CD14-positive monocyte (primary cell): ENCODE measurements around the gene CEP85L. TPM values are rescaled to one million over a fixed set of nuclear protein-coding genes. Genes with fewer than 3 reads are reported as not detected.

Source experiments
- DNase-seq, 3 donors: peaks; one replicate each; pipeline ENCODE4 v3.0.0-alpha.2; 2011 to 2022
- H2AFZ ChIP-seq: 2 replicates; pipeline ENCODE4 v1.6.0; 2012; ENCODE audit warnings: mild to moderate bottlenecking, low read depth, low read length, inconsistent platforms; ENCODE audit not compliant: insufficient read depth, poor library complexity, severe bottlenecking
- H3K27ac ChIP-seq, 2 donors: 1 replicate in 1 of 2; 2 replicates in 1 of 2; pipeline ENCODE4 v1.5.1; 2012 to 2013; ENCODE audit warnings: low read length in 2 of 2, control low read depth in 1 of 2, inconsistent platforms in 1 of 2, low read depth in 1 of 2, mild to moderate bottlenecking in 1 of 2
- H3K27me3 ChIP-seq, 2 donors: one replicate each; pipeline versions ENCODE4 v1.6.0 to v1.6.1; 2011 to 2013; ENCODE audit warnings: low read length in 2 of 2; ENCODE audit not compliant: control insufficient read depth in 2 of 2, insufficient read depth in 2 of 2
- H3K36me3 ChIP-seq, 2 donors: replicated peaks in 1 of 2; 1 replicate in 1 of 2; 2 replicates in 1 of 2; pipeline versions ENCODE4 v1.5.1 to v1.6.1; 2012 to 2013; ENCODE audit warnings: low read length in 2 of 2, control low read depth in 1 of 2, inconsistent platforms in 1 of 2, mild to moderate bottlenecking in 1 of 2; ENCODE audit not compliant: insufficient read depth in 2 of 2, control insufficient read depth in 1 of 2
- H3K4me1 ChIP-seq, 2 donors: 1 replicate in 1 of 2; 2 replicates in 1 of 2; pipeline versions ENCODE4 v1.5.1 to v1.6.1; 2012 to 2013; ENCODE audit warnings: low read length in 2 of 2, control low read depth in 1 of 2, inconsistent platforms in 1 of 2, mild to moderate bottlenecking in 1 of 2, moderate library complexity in 1 of 2; ENCODE audit not compliant: insufficient read depth in 2 of 2, control insufficient read depth in 1 of 2
- H3K4me2 ChIP-seq: replicated peaks from 2 replicates; pipeline ENCODE3; 2012; ENCODE audit warnings: low read length, moderate library complexity, mild to moderate bottlenecking; ENCODE audit not compliant: poor library complexity, severe bottlenecking; ENCODE audit errors: extremely low read depth
- H3K4me3 ChIP-seq, 3 experiments: fragments of 200-600 bp in 1 of 3; sonication (generic) in 1 of 3; replicated peaks in 1 of 3; 1 replicate in 2 of 3; 2 replicates in 1 of 3; pipeline ENCODE4 v1.5.1; 2011 to 2013; ENCODE audit warnings: low read length in 3 of 3, mild to moderate bottlenecking in 3 of 3, control low read depth in 2 of 3, low read depth in 2 of 3, inconsistent platforms in 1 of 3, moderate library complexity in 1 of 3
- H3K79me2 ChIP-seq: 2 replicates; pipeline ENCODE4 v1.6.0; 2012; ENCODE audit warnings: mild to moderate bottlenecking, control low read depth, inconsistent platforms, low read length, moderate library complexity; ENCODE audit not compliant: insufficient read depth
- H3K9ac ChIP-seq: 2 replicates; pipeline ENCODE4 v1.6.0; 2017; ENCODE audit warnings: low read length, mild to moderate bottlenecking; ENCODE audit not compliant: insufficient read depth, poor library complexity, severe bottlenecking
- H3K9me3 ChIP-seq, 2 donors: replicated peaks in 1 of 2; 1 replicate in 1 of 2; 2 replicates in 1 of 2; pipeline versions ENCODE4 v1.5.1 to v1.6.1; 2012 to 2013; ENCODE audit warnings: low read length in 2 of 2, control low read depth in 1 of 2; ENCODE audit not compliant: control insufficient read depth in 1 of 2, insufficient read depth in 1 of 2
- H4K20me1 ChIP-seq: 2 replicates; pipeline ENCODE4 v1.6.0; 2012; ENCODE audit warnings: mild to moderate bottlenecking, low read length, control low read depth, moderate library complexity; ENCODE audit not compliant: insufficient read depth
- H3K27ac Mint-ChIP-seq, 7 donors: one replicate each; pipeline ENCODE4 v1.8.0; 2020; ENCODE audit warnings: mild to moderate bottlenecking in 7 of 7, mixed read lengths in 7 of 7, moderate library complexity in 6 of 7, inconsistent platforms in 2 of 7
- H3K27me3 Mint-ChIP-seq, 3 donors: one replicate each; pipeline ENCODE4 v1.8.0; 2021 to 2022; ENCODE audit warnings: low read depth in 3 of 3, mild to moderate bottlenecking in 3 of 3, mixed read lengths in 3 of 3, moderate library complexity in 3 of 3, inconsistent platforms in 1 of 3
- H3K36me3 Mint-ChIP-seq, 2 donors: one replicate each; pipeline ENCODE4 v1.8.0; 2020; ENCODE audit warnings: mixed read lengths in 2 of 2, inconsistent platforms in 1 of 2, mild to moderate bottlenecking in 1 of 2
- H3K4me1 Mint-ChIP-seq: one replicate; pipeline ENCODE4 v1.8.0; 2020; ENCODE audit warnings: mild to moderate bottlenecking, mixed read lengths
- H3K4me3 Mint-ChIP-seq, 2 donors: one replicate each; pipeline ENCODE4 v1.8.0; 2020; ENCODE audit warnings: mild to moderate bottlenecking in 2 of 2, mixed read lengths in 2 of 2, moderate library complexity in 1 of 2
- H3K9me3 Mint-ChIP-seq, 7 donors: one replicate each; pipeline ENCODE4 v1.8.0; 2020 to 2022; ENCODE audit warnings: mixed read lengths in 7 of 7, mild to moderate bottlenecking in 6 of 7, moderate library complexity in 6 of 7, inconsistent platforms in 2 of 7
- WGBS: methylation state at CpG from one replicate; pipeline ENCODE4 v1.1.5; 2013; ENCODE audit warnings: missing lambda C conversion rate; ENCODE audit not compliant: insufficient coverage; 5-methylcytosine and 5-hydroxymethylcytosine counted together
- intact Hi-C, 2 donors: fragments of 100-400 bp; cut with micrococcal nuclease; formaldehyde crosslinking; loops; one replicate each; pipeline versions ENCODE4 v1.15.0 to v1.15.1; 2023
- polyA plus RNA-seq, 3 donors: library from polyadenylated mRNA; depleted of rRNA in 1 of 3; unstranded in 2 of 3; stranded (reverse) in 1 of 3; fragments of 300-500 nt in 2 of 3; fragments of >200 nt in 1 of 3; fragmentation: Illumina TruSeq in 2 of 3; gene quantifications; 1 replicate in 2 of 3; 2 replicates in 1 of 3; pipeline ENCODE4 v1.2.3, GENCODE V29; 2012 to 2021
- TF ChIP-seq, protein P1 (sequence below): fragments of 200-600 bp; IDR thresholded peaks from one replicate; pipeline ENCODE4 v1.8.0; 2022; ENCODE audit warnings: antibody characterized with exemption, mild to moderate bottlenecking

Gene CEP85L
- polyA plus RNA-seq, 3 donors = 14.9 to 38.3 (median 19.6) TPM

DNA sequence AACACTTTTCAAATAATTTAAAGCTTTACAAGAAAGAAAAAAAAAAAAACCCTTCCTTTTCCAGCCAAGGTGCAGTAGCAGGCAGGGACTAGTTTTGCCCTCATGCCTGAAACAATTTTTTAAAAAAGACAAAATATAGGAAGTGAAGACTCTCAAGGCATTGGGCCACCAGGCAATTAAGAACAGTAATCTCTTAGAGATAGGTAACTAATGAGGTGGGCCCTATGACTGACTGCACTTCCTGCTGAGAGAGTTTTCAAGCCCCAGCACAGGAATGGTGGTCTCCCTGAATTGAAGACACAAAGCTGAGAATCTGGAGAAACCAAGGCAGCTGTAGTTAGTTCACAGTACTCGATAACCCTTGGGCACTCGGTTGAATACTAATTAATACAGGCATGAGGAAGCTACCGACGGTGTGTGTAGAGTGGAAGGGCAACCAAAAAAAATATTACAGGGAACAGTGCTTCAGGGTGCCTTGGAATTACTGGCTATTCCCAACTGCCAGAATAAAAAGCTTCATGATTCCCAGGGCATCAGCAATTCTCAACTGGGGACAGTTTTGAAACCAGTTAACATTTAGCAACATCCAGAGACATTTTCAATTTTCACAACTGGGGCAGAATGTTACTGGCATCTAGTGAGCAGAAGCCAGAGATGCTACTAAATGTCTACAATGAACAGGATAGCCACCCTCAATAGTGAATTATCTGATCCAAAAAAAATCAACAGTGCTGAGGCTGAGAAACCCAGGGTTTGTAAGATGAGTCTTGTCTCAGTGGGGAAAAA lies 139.3 kb downstream of the CEP85L start:
- Histone ChIP-seq H3K27me3 (no peaks in the 10 kb centered on the region), H4K20me1 (peaks cover 68% of the 10 kb centered on the region), H3K36me3 (peaks cover 9 to 23% of the 10 kb centered on the region in 2 donors), H2AFZ (no peak overlapping the region), H3K9ac (no peak overlapping the region), H3K4me1 (no peaks in the 10 kb centered on the region), H3K79me2 (no peaks in the 10 kb centered on the region), H3K4me2 (no peak overlapping the region), H3K27ac (no peak overlapping the region), H3K4me3 (no peak overlapping the region), H3K9me3 (no peaks in the 10 kb centered on the region)
- no peak for DNase-seq
- no peaks in the 10 kb centered on the region for H3K9me3 Mint-ChIP-seq
- no peak overlapping the region for H3K27ac Mint-ChIP-seq
- H3K4me3 Mint-ChIP-seq = no peak overlapping the region
- peaks cover 0 to 2% (median 0%) of the 10 kb centered on the region in 3 donors for H3K27me3 Mint-ChIP-seq
- peaks cover 12 to 21% of the 10 kb centered on the region in 2 donors for H3K36me3 Mint-ChIP-seq
- WGBS = 100% methylated on average over 4 of the region's 4 CpGs
- TF ChIP-seq, protein P1, sequence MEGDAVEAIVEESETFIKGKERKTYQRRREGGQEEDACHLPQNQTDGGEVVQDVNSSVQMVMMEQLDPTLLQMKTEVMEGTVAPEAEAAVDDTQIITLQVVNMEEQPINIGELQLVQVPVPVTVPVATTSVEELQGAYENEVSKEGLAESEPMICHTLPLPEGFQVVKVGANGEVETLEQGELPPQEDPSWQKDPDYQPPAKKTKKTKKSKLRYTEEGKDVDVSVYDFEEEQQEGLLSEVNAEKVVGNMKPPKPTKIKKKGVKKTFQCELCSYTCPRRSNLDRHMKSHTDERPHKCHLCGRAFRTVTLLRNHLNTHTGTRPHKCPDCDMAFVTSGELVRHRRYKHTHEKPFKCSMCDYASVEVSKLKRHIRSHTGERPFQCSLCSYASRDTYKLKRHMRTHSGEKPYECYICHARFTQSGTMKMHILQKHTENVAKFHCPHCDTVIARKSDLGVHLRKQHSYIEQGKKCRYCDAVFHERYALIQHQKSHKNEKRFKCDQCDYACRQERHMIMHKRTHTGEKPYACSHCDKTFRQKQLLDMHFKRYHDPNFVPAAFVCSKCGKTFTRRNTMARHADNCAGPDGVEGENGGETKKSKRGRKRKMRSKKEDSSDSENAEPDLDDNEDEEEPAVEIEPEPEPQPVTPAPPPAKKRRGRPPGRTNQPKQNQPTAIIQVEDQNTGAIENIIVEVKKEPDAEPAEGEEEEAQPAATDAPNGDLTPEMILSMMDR = no peak
- no peaks in the 10 kb centered on the region for H3K4me1 Mint-ChIP-seq
- intact Hi-C loops = no loop called here

DNA sequence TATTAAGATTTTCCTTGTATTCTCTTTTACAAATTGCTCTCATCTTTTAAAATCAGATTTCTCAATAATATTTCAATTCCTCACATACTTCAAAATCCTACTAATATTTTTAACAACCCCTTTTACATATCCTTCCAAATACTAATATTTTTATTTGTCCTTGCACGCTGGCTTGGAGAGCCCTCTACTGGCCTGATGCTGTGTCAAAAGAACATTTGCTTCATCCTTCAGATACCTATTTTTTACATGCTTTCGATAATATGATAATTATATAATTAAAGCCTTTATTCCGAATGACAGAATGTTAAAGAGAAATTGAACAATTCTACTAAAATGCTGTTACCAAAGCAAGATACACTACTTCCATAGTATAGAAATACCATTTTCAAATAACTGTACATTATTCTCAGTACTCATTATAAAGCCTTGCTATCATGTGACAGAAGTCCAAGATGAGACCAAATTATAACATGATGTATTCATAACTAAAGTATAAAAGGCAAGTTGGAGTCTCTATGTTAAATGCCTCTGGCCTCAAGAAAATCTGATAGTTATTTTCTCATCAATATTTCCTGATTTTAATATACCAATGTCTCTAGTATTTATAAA lies 142.3 kb downstream of the CEP85L start:
- no peak overlapping the region for H3K9ac ChIP-seq
- no CpG with 5 or more reads among the region's 3 CpGs for WGBS
- Mint-ChIP-seq H3K4me3 (no peak overlapping the region), H3K27me3 (no peaks in the 10 kb centered on the region), H3K9me3 (peaks cover 0 to 2% (median 0%) of the 10 kb centered on the region in 7 donors), H3K27ac (no peak overlapping the region), H3K4me1 (no peaks in the 10 kb centered on the region), H3K36me3 (peaks cover 20 to 24% of the 10 kb centered on the region in 2 donors)
- peaks cover 80% of the 10 kb centered on the region for H4K20me1 ChIP-seq
- H3K27me3 ChIP-seq = no peaks in the 10 kb centered on the region
- H2AFZ ChIP-seq = no peak overlapping the region
- no peaks in the 10 kb centered on the region for H3K4me1 ChIP-seq
- no peaks in the 10 kb centered on the region for H3K9me3 ChIP-seq
- no peak overlapping the region for H3K27ac ChIP-seq
- no peaks in the 10 kb centered on the region for H3K79me2 ChIP-seq
- intact Hi-C loops = no loop called here
- no peak overlapping the region for H3K4me3 ChIP-seq
- H3K4me2 ChIP-seq = no peak overlapping the region
- H3K36me3 ChIP-seq = peaks cover 15 to 39% of the 10 kb centered on the region in 2 donors
- DNase-seq = no peak
- TF ChIP-seq, protein P1 = no peak
